SU-DHL-6 (cell line): ENCODE measurements around the gene CDC16.

Experiments used
- EZH2phosphoT487 ChIP-seq: fragments of 200-600 bp; sonication (generic), shearing (Covaris generic); conservative IDR thresholded peaks from 2 replicates; pipeline ENCODE4 v1.6.1; 2018; ENCODE audit warnings: mild to moderate bottlenecking, antibody characterized with exemption, low read length, moderate library complexity, mixed read lengths
- TF ChIP-seq, protein P1 (sequence below): fragments of 200-600 bp; sonication (generic); IDR thresholded peaks from one replicate; pipeline ENCODE4 v1.5.1; 2017; ENCODE audit warnings: antibody characterized with exemption, mild to moderate bottlenecking, low read length, moderate library complexity; ENCODE audit not compliant: insufficient read depth, poor library complexity, severe bottlenecking

DNA sequence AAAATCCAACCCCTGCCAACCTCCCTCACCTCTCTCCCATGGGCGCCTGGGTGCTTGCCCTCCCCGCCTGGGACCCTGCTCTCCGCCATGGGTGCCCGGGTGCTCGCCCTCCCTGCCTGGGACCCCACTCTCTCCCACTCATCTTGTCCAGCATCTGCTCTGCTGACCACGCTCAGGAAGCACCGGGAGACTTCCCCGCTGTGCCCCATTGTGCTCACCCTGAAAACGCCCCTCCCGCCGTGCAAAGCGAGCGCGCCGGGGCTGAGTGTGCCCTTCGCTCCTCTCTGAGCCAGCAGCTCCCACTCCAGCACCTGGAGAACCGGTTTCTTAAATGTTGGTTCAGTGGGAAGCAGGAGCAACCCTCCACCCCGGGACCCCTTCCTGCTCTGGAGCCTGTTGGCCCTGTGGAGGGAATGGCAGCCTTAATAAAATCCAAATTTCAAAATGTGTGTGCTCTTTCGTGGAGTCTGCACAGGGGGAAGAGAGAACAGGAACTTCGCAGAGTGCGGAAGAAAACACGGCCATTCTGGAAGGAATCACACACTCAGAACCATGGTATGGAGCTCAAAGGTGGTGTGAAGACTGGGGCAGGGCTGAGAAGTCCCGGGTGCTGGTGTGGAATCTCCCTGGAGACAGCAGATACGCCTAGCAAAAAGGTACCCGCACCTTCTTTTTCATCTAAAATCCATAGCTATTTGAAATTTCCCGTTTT, 23.1 kb upstream of the CDC16 start:
- TF ChIP-seq, protein P1, sequence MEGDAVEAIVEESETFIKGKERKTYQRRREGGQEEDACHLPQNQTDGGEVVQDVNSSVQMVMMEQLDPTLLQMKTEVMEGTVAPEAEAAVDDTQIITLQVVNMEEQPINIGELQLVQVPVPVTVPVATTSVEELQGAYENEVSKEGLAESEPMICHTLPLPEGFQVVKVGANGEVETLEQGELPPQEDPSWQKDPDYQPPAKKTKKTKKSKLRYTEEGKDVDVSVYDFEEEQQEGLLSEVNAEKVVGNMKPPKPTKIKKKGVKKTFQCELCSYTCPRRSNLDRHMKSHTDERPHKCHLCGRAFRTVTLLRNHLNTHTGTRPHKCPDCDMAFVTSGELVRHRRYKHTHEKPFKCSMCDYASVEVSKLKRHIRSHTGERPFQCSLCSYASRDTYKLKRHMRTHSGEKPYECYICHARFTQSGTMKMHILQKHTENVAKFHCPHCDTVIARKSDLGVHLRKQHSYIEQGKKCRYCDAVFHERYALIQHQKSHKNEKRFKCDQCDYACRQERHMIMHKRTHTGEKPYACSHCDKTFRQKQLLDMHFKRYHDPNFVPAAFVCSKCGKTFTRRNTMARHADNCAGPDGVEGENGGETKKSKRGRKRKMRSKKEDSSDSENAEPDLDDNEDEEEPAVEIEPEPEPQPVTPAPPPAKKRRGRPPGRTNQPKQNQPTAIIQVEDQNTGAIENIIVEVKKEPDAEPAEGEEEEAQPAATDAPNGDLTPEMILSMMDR = no peak
- no peak for TF ChIP-seq EZH2phosphoT487
